ENCODE results near the gene STRBP. TPM values are rescaled to one million over a fixed set of nuclear protein-coding genes. Genes with fewer than 3 reads are reported as not detected.

STRBP gene
- polyA plus RNA-seq, 3 donors: 2.5 to 9.0 (median 4.0) TPM

DNA sequence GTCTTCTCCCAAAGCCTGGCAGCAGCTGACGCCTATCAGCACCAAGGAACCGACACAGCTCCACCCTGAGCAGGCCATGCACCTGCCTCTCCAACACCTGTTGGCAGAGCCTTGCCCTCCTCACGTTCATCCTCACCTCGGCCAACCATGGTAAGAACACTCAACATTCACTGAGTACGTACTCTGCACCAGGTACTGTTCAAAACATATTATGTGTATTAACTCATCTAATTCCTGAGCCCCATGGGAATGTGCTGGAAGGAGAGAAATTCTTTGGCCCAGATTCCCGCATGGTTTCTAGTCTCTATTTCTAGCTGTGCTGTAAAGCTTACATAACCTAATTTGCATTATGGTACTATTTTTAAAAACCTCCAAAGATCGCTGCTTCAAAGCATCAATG lies 148.8 kb downstream of the STRBP start:
- WGBS, 3 donors: 73 to 76% (median 75%) methylated on average over 7 of the region's 7 CpGs
- H3K27ac ChIP-seq (ENCODE audit: low read depth, low read length): no peak overlapping the region

GRCh38 chr9:123116036-123116435 lies 152.3 kb downstream of the STRBP start:
- WGBS, 3 donors: 67 to 91% (median 86%) methylated on average over 6 of the region's 6 CpGs
- H3K27ac ChIP-seq (ENCODE audit: low read depth, low read length): no peak overlapping the region

GRCh38 chr9:123115146-123115913 lies 153.1 kb downstream of the STRBP start:
- H3K27ac ChIP-seq (ENCODE audit: low read depth, low read length): no peak overlapping the region
- WGBS, 3 donors: 86 to 97% (median 88%) methylated on average over 16 of the region's 16 CpGs

GRCh38 chr9:123113185-123113584 lies 155.2 kb downstream of the STRBP start:
- no peak overlapping the region for H3K27ac ChIP-seq (ENCODE audit: low read depth, low read length)
- WGBS, 3 donors: 76 to 90% (median 84%) methylated on average over 7 of the region's 7 CpGs

- WGBS, 3 donors: 57 to 76% (median 69%) methylated on average over 43 of the region's 43 CpGs
- H3K27ac ChIP-seq (ENCODE audit: low read depth, low read length): no peak overlapping the region
Measured at GRCh38 chr9:123112015-123112975, 156.1 kb downstream of the STRBP start.

DNA sequence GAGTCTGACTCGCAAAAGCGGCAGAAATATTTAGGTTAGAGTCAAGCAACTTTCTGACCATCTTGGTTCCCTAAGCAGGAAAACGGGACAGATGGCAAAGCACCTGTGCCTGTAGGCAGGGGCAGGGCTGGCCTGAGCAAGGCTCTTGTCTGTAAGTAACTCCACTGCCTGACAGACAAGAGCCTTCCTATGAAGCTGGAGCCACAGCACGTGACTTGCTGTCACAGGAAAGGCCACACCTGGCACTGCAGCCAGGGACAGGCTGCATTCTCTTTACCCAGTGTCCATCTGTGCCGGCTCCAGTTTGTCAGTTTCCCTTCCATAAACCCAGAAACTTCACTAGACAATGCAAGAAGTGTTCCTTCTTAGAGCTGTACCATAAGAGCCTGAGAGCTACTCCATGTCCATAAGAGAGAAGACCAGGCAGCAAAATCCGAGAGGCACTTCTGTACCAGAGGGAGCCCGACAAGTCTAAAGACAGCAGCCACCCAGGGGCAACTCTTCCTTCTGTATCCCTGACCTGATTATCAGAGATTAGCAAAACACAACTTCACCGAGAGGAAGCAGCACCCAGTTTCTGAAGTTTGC lies 156.9 kb downstream of the STRBP start:
- 41 to 61% (median 59%) methylated on average over 8 of the region's 8 CpGs for WGBS, 3 donors
- no peak overlapping the region for H3K27ac ChIP-seq (ENCODE audit: low read depth, low read length)

DNA sequence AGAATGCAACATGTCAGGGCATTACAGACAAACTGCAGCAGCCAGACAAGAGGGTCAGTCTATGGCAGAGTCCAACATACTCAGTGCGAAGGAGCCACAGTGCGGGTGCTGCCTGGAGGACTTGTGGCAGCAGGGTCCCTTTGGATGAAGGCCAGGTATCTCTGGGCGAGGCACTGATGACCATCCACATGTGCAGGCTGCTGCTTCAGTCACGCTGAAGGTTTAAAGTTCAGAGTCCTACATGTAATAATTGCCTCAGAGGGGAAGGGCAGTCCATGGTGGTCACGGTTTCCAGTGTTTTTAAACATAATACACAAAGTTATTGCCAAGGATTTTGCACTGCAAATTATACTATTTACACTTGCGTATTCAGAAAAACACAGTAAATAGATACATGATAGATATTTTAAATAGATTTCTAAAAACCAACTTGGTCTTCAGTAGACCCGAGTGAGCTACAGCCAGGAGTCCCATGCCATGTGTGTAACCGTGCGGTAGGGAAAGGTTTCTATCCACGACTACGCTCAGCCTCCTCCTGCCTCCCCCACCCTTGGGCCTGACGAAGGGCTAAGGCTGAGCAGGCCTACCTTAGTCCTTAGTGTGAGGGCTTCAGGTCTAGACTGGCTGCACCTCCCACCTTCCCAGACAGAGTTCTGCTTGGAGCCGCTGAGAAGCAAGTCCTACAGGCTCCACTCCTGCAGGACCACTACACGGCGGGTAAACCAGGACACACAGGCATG lies 158.7 kb downstream of the STRBP start:
- 88 to 91% (median 89%) methylated on average over 15 of the region's 15 CpGs for WGBS, 3 donors
- H3K27ac ChIP-seq (ENCODE audit: low read depth, low read length): no peak overlapping the region

GRCh38 chr9:123108976-123109375 lies 159.4 kb downstream of the STRBP start:
- H3K27ac ChIP-seq (ENCODE audit: low read depth, low read length): no peak overlapping the region
- 85 to 91% (median 87%) methylated on average over 9 of the region's 9 CpGs for WGBS, 3 donors

DNA sequence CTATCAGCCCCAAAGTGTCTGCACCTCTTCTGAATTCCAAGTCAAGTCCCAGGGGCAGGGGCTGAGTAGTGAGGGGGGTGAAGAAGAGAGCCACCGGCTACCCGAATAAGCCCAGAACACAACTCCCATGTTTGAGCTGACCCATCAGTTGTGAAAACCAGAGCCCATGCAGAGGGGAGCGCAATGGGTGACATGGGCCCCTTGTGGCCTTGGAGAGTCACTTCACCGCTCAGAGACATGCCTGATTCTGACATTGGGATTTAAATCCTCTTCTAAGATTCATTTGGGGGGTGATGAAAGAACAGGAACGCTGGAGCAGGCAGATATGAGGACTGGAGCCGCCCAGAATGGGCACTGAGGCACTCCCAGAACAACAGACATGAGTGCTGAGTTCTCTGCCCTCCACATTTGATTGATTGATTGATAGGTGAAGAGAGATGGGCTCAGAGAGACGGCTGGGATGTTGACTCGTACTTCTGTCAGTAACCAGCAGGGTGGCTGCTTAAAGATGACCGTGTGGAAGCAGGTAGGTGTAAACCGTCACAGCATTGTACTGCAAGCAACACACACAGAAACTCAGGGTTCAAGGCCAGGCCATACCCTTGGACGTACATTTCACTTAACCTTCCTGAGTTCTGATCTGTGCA lies 160.6 kb downstream of the STRBP start:
- no peak overlapping the region for H3K27ac ChIP-seq (ENCODE audit: low read depth, low read length)
- 77 to 87% (median 80%) methylated on average over 11 of the region's 11 CpGs for WGBS, 3 donors

DNA sequence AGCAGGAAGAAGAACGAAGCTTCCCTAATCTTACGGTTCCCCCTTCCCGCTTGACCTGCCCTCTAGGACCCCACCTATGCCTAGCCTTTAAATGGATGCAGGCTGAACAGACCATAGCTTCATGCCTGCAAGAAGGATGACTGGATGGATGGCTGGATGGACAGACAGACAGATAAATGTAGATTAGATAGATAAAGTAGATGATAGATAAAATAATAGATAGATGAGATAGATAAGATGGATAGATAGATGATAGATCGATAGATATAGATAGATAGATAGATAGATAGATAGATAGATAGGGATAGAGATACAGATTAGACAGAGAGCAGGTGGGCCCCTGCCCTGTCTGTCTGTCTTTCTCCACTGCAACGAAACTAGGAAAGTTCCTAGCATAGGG lies 162.9 kb downstream of the STRBP start:
- 84 to 91% (median 87%) methylated on average over 5 of the region's 5 CpGs for WGBS, 3 donors
- H3K27ac ChIP-seq (ENCODE audit: low read depth, low read length): no peak overlapping the region

GRCh38 chr9:123104807-123105206 lies 163.6 kb downstream of the STRBP start:
- no peak overlapping the region for H3K27ac ChIP-seq (ENCODE audit: low read depth, low read length)
- 78 to 89% (median 80%) methylated on average over 7 of the region's 7 CpGs for WGBS, 3 donors

GRCh38 chr9:123102375-123103113 lies 165.8 kb downstream of the STRBP start:
- no peak overlapping the region for H3K27ac ChIP-seq (ENCODE audit: low read depth, low read length)
- 76 to 88% (median 83%) methylated on average over 3 of the region's 3 CpGs for WGBS, 3 donors

- 89 to 97% (median 96%) methylated on average over 3 of the region's 3 CpGs for WGBS, 3 donors
- H3K27ac ChIP-seq (ENCODE audit: low read depth, low read length): no peak overlapping the region
Measured at GRCh38 chr9:123099548-123099947, 168.8 kb downstream of the STRBP start.

- no peak overlapping the region for H3K27ac ChIP-seq (ENCODE audit: low read depth, low read length)
- 93 to 97% (median 93%) methylated on average over 6 of the region's 6 CpGs for WGBS, 3 donors
Measured at GRCh38 chr9:123099042-123099441, 169.3 kb downstream of the STRBP start.

DNA sequence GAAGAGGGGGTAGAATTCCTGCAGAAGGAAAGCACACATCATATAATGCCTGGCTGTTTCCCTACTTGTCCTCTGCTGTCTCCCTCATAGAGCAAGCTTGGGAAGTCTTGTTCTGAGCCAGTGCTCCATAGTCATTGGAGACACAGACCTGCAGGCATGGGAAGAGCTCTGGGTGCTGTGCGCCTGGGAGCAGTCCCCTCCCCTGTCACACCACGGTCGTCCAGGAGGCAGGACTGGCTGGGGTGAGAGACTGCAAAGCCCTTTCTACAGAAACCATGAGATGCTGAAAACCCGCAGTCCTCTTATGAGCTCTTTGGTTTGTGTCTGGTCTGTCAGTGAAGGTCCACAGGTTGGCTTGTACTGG lies 170.3 kb downstream of the STRBP start:
- no peak overlapping the region for H3K27ac ChIP-seq (ENCODE audit: low read depth, low read length)
- WGBS, 3 donors: 81 to 85% (median 83%) methylated on average over 4 of the region's 4 CpGs

DNA sequence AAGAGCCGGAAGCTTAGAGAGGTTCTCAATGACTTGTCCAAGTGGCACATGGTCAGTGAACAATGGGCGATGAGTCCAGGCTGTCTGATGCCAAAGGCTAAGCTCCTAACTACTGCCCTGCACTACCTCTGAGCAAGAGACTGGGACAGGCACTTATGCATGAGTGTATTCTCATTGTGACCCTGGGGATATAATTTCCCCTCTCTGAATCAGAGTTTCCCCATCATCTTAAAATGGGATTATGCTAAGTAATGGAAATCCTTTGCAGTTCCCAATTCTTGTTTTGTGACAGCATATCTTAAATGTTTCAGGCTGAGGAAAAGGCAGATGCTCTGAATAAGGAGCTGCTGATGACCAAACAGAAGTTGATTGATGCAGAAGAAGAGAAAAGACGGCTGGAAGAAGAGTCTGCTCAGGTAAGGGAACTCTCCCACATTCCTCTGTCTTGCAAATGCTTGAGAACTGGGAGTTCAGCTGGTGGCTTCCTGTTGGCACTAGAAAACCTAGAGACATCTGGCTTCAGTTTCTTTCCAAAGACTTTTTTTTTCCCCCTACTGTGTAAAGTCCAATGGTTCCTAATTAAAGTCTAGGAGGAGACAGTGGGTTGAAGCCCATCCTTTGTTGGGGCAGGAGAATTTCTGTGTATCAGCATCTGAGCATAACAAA lies 170.8 kb downstream of the STRBP start:
- WGBS, 3 donors: 94 to 97% (median 96%) methylated on average over 3 of the region's 3 CpGs
- H3K27ac ChIP-seq (ENCODE audit: low read depth, low read length): no peak overlapping the region

DNA sequence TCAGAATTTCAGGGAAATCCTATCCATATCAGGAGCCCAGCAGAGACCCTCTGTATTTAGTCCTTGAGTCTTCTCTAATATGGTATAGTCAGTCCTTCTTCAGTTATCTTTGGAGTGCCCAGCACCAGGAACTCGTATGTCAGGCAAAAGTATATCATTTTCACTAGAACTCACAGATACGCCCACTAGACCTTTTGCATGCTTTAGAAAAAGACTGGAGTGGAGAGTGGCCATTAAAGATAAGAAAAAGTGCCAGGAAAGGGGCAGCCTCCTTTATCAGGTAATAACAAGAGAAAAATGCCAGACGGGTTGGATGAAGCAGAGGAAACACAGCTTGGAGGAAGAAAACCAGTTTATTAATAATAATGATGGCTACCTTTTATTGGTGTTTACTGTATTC lies 171.4 kb downstream of the STRBP start:
- WGBS, 3 donors: 65 to 77% (median 70%) methylated on average over 3 of the region's 3 CpGs

More for the DNA sequence above, 171.4 kb downstream of the STRBP start:
- H3K27ac ChIP-seq (ENCODE audit: low read depth, low read length): no peak overlapping the region
